ENCODE data around the gene PFKM. TPM values are rescaled to one million over a fixed set of nuclear protein-coding genes. Genes with fewer than 3 reads are reported as not detected.
"Not testable (repeated sequence)": the region's sequence is repeated elsewhere in the genome, so short reads cannot be mapped to it uniquely, and the experiment has no call there.

PFKM gene
- total and polyA plus RNA-seq, 5 donors from 2014 or later = 4.6 to 13.6 (median 6.0) TPM

DNA sequence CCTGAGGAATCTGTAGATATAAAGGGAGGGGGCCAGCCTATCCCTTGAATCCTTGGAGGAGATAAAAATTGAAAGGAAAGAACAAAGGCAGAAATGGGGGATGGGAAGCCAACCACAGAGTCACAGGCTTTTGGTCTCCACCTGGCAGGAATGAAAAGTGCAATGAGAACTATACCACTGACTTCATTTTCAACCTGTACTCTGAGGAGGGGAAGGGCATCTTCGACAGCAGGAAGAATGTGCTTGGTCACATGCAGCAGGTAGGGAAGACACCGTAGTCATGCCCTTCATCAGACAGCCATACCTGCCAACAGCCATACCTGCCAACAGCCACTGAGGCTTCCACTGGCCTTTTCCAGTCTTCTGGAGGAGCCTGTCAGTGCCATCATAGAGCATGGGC lies 24.7 kb downstream of the PFKM start:
- Mint-ChIP-seq H3K9me3 (no peaks in the 10 kb centered on the region), H3K4me1 (peaks cover 0 to 8% (median 4%) of the 10 kb centered on the region in 4 donors), H3K27me3 (no peaks in the 10 kb centered on the region), H3K27ac (no peak overlapping the region), H3K36me3 (peaks cover 55% of the 10 kb centered on the region), H3K4me3 (no peak overlapping the region)
- Histone ChIP-seq H3K4me3 (ENCODE audit: low read depth, low read length) (no peak overlapping the region), H3K36me3 (ENCODE audit: control insufficient read depth, insufficient read depth, low read length) (peaks cover 68% of the 10 kb centered on the region), H3K9me3 (ENCODE audit: control insufficient read depth in 2 of 2, low read length in 2 of 2) (no peaks in the 10 kb centered on the region), H3K27me3 (ENCODE audit: control insufficient read depth, insufficient read depth, low read length) (no peaks in the 10 kb centered on the region), H3K27ac (ENCODE audit: insufficient read depth, low read length, poor library complexity, severe bottlenecking) (no peak overlapping the region), H3K4me1 (ENCODE audit: control insufficient read depth, insufficient read depth, low read length, poor library complexity, severe bottlenecking) (no peaks in the 10 kb centered on the region)
- no peak for DNase-seq
- ATAC-seq (ENCODE audit: low read depth in 2 of 2) = no peak

DNA sequence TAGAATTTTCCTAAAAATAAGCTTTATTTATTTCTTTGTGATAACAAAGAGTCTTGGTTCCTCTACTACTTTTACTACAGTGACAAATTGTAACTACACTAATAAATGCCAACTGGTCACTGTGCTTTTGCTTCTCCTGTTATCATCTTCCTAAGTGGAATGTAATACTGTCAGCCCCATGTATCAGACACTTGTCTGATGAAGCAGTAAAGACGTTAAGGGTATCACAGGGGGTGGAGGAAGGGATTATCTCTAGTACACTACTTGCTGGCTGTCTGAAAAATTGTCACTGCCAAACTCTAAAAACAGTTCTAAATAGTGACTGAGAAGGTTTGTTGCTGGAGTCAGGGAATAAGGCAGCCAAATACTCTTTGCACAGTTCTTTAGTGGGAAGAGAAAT lies 26.8 kb downstream of the PFKM start:
- H3K27me3 ChIP-seq (ENCODE audit: control insufficient read depth, insufficient read depth, low read length) = no peaks in the 10 kb centered on the region
- no peaks in the 10 kb centered on the region for H3K4me1 ChIP-seq (ENCODE audit: control insufficient read depth, insufficient read depth, low read length, poor library complexity, severe bottlenecking)
- no peak overlapping the region for H3K4me3 Mint-ChIP-seq
- peak overlapping the region in 2 of 3 donors; percentile 13 to 16 for H3K27ac Mint-ChIP-seq
- no peaks in the 10 kb centered on the region for H3K9me3 Mint-ChIP-seq
- no peak overlapping the region for H3K27ac ChIP-seq (ENCODE audit: insufficient read depth, low read length, poor library complexity, severe bottlenecking)
- no peak for ATAC-seq (ENCODE audit: low read depth in 2 of 2)
- H3K36me3 ChIP-seq (ENCODE audit: control insufficient read depth, insufficient read depth, low read length) = peaks cover 84% of the 10 kb centered on the region
- peaks cover 0 to 8% (median 4%) of the 10 kb centered on the region in 4 donors for H3K4me1 Mint-ChIP-seq
- H3K27me3 Mint-ChIP-seq = no peaks in the 10 kb centered on the region
- no peak overlapping the region for H3K4me3 ChIP-seq (ENCODE audit: low read depth, low read length)
- peaks cover 67% of the 10 kb centered on the region for H3K36me3 Mint-ChIP-seq
- no peak for DNase-seq
- H3K9me3 ChIP-seq (ENCODE audit: control insufficient read depth in 2 of 2, low read length in 2 of 2) = no peaks in the 10 kb centered on the region

- H3K9me3 Mint-ChIP-seq = no peaks in the 10 kb centered on the region
- peaks cover 12 to 34% (median 21%) of the 10 kb centered on the region in 4 donors for H3K4me1 Mint-ChIP-seq
- Histone ChIP-seq H3K36me3 (ENCODE audit: control insufficient read depth, insufficient read depth, low read length) (peaks cover 64% of the 10 kb centered on the region), H3K4me3 (ENCODE audit: low read depth, low read length) (no peak overlapping the region), H3K4me1 (ENCODE audit: control insufficient read depth, insufficient read depth, low read length, poor library complexity, severe bottlenecking) (peaks cover 3% of the 10 kb centered on the region), H3K9me3 (ENCODE audit: control insufficient read depth in 2 of 2, low read length in 2 of 2) (no peaks in the 10 kb centered on the region), H3K27ac (ENCODE audit: insufficient read depth, low read length, poor library complexity, severe bottlenecking) (no peak overlapping the region), H3K27me3 (ENCODE audit: control insufficient read depth, insufficient read depth, low read length) (no peaks in the 10 kb centered on the region)
- no peak overlapping the region for H3K27ac Mint-ChIP-seq
- H3K27me3 Mint-ChIP-seq = no peaks in the 10 kb centered on the region
- no peak overlapping the region for H3K4me3 Mint-ChIP-seq
- ATAC-seq (ENCODE audit: low read depth in 2 of 2) (no peak), DNase-seq (no peak)
- peaks cover 38% of the 10 kb centered on the region for H3K36me3 Mint-ChIP-seq
Observed at GRCh38 chr12:48151103-48151771, 32.1 kb downstream of the PFKM start.

GRCh38 chr12:48155786-48156185 lies 36.6 kb downstream of the PFKM start:
- Histone ChIP-seq H3K4me1 (ENCODE audit: control insufficient read depth, insufficient read depth, low read length, poor library complexity, severe bottlenecking) (peaks cover 24% of the 10 kb centered on the region), H3K36me3 (ENCODE audit: control insufficient read depth, insufficient read depth, low read length) (peaks cover 21% of the 10 kb centered on the region)
- H3K9me3 ChIP-seq (ENCODE audit: control insufficient read depth in 2 of 2, low read length in 2 of 2); H3K27ac ChIP-seq (ENCODE audit: insufficient read depth, low read length, poor library complexity, severe bottlenecking); H3K4me3 ChIP-seq (ENCODE audit: low read depth, low read length); H3K9me3 Mint-ChIP-seq; ATAC-seq (ENCODE audit: low read depth in 2 of 2); H3K27me3 Mint-ChIP-seq; H3K27me3 ChIP-seq (ENCODE audit: control insufficient read depth, insufficient read depth, low read length); DNase-seq; H3K36me3 Mint-ChIP-seq: not testable (repeated sequence)
- H3K4me3 Mint-ChIP-seq = peak overlapping the region; percentile 87 to 98 (median 98)
- H3K4me1 Mint-ChIP-seq = peaks cover 12 to 60% (median 32%) of the 10 kb centered on the region in 4 donors
- peak overlapping the region in 1 of 3 donors; percentile 99 for H3K27ac Mint-ChIP-seq

GRCh38 chr12:48156652-48157017 lies 37.5 kb downstream of the PFKM start:
- peaks cover 12 to 60% (median 32%) of the 10 kb centered on the region in 4 donors for H3K4me1 Mint-ChIP-seq

GRCh38 chr12:48157018-48157888 lies 38.1 kb downstream of the PFKM start, which contains the start of gene ASB8:
ASB8 (minus strand) TSS chr12:48157515; CDS start chr12:48153496, 4,019 bp downstream.
- Mint-ChIP-seq H3K9me3 (no peaks in the 10 kb centered on the region), H3K36me3 (no peaks in the 10 kb centered on the region), H3K27ac (peak within 1 kb of the TSS; percentile 98 to 99 (median 99)), H3K27me3 (no peaks in the 10 kb centered on the region), H3K4me1 (peaks cover 12 to 55% (median 32%) of the 10 kb centered on the region in 4 donors), H3K4me3 (peak within 1 kb of the TSS; percentile 97 to 98 (median 98))
- Histone ChIP-seq H3K9me3 (ENCODE audit: control insufficient read depth in 2 of 2, low read length in 2 of 2) (no peaks in the 10 kb centered on the region), H3K27ac (ENCODE audit: insufficient read depth, low read length, poor library complexity, severe bottlenecking) (peak within 1 kb of the TSS; percentile 88), H3K36me3 (ENCODE audit: control insufficient read depth, insufficient read depth, low read length) (peaks cover 9% of the 10 kb centered on the region), H3K4me3 (ENCODE audit: low read depth, low read length) (peak within 1 kb of the TSS; percentile 88), H3K27me3 (ENCODE audit: control insufficient read depth, insufficient read depth, low read length) (peaks cover 1% of the 10 kb centered on the region), H3K4me1 (ENCODE audit: control insufficient read depth, insufficient read depth, low read length, poor library complexity, severe bottlenecking) (peaks cover 24% of the 10 kb centered on the region)
- peak; percentile 88 to 95 for ATAC-seq (ENCODE audit: low read depth in 2 of 2)
- DNase-seq = peak; percentile 97 to 99 (median 99)

More at GRCh38 chr12:48156652-48157017, 37.5 kb downstream of the PFKM start:
- Mint-ChIP-seq H3K4me3 (peak overlapping the region; percentile 97 to 98 (median 98)), H3K36me3 (no peaks in the 10 kb centered on the region), H3K27me3 (no peaks in the 10 kb centered on the region), H3K27ac (peak overlapping the region; percentile 38 to 99 (median 98)), H3K9me3 (no peaks in the 10 kb centered on the region)
- DNase-seq (peak in 1 of 3 donors; percentile 7), ATAC-seq (ENCODE audit: low read depth in 2 of 2) (no peak)
- no peaks in the 10 kb centered on the region for H3K9me3 ChIP-seq (ENCODE audit: control insufficient read depth in 2 of 2, low read length in 2 of 2)
- peaks cover 24% of the 10 kb centered on the region for H3K4me1 ChIP-seq (ENCODE audit: control insufficient read depth, insufficient read depth, low read length, poor library complexity, severe bottlenecking)
- H3K27me3 ChIP-seq (ENCODE audit: control insufficient read depth, insufficient read depth, low read length) = no peaks in the 10 kb centered on the region
- H3K4me3 ChIP-seq (ENCODE audit: low read depth, low read length) = peak overlapping the region; percentile 81
- peaks cover 12% of the 10 kb centered on the region for H3K36me3 ChIP-seq (ENCODE audit: control insufficient read depth, insufficient read depth, low read length)
- H3K27ac ChIP-seq (ENCODE audit: insufficient read depth, low read length, poor library complexity, severe bottlenecking) = peak overlapping the region; percentile 88

GRCh38 chr12:48157889-48158370 lies 38.8 kb downstream of the PFKM start:
- H3K36me3 ChIP-seq (ENCODE audit: control insufficient read depth, insufficient read depth, low read length) = peaks cover 8% of the 10 kb centered on the region
- peaks cover 1% of the 10 kb centered on the region for H3K27me3 ChIP-seq (ENCODE audit: control insufficient read depth, insufficient read depth, low read length)
- Mint-ChIP-seq H3K27ac (peak overlapping the region; percentile 98 to 99 (median 99)), H3K36me3 (no peaks in the 10 kb centered on the region), H3K4me3 (peak overlapping the region; percentile 97 to 98 (median 98)), H3K27me3 (no peaks in the 10 kb centered on the region), H3K4me1 (peaks cover 11 to 50% (median 31%) of the 10 kb centered on the region in 4 donors), H3K9me3 (no peaks in the 10 kb centered on the region)
- H3K9me3 ChIP-seq (ENCODE audit: control insufficient read depth in 2 of 2, low read length in 2 of 2) = no peaks in the 10 kb centered on the region
- peak overlapping the region; percentile 88 for H3K4me3 ChIP-seq (ENCODE audit: low read depth, low read length)
- ATAC-seq (ENCODE audit: low read depth in 2 of 2) (no peak), DNase-seq (no peak)
- peak overlapping the region; percentile 88 for H3K27ac ChIP-seq (ENCODE audit: insufficient read depth, low read length, poor library complexity, severe bottlenecking)
- H3K4me1 ChIP-seq (ENCODE audit: control insufficient read depth, insufficient read depth, low read length, poor library complexity, severe bottlenecking) = peaks cover 24% of the 10 kb centered on the region

Data from CD4-positive, CD25-positive, alpha-beta regulatory T cell (primary cell).